Measurements from ENCODE around the gene PRRG2.

PRRG2 gene

GRCh38 chr19:49581007-49581508 is at the start of gene PRRG2:
Gene PRRG2, plus strand, starts transcription at chr19:49581316. Its CDS starts 1,904 bp downstream, at chr19:49583220.
- DNase-seq (ENCODE audit: low spot score in 2 of 2) (no peak), ATAC-seq (replicated peaks; ENCODE audit: extremely low read depth, poor library complexity, severe bottlenecking) (no peak)
- Mint-ChIP-seq H3K27me3 (no peaks in the 10 kb centered on the region), H3K9me3 (no peaks in the 10 kb centered on the region), H3K36me3 (ENCODE audit: insufficient read depth) (peaks cover 11% of the 10 kb centered on the region), H3K4me1 (peaks cover 32% of the 10 kb centered on the region), H3K27ac (ENCODE audit: low read depth) (peak within 1 kb of the TSS; percentile 87), H3K4me3 (peak within 1 kb of the TSS; percentile 93)

GRCh38 chr19:49533551-49534488 is 47.3 kb upstream of the PRRG2 start:
- Mint-ChIP-seq H3K36me3 (ENCODE audit: insufficient read depth) (no peaks in the 10 kb centered on the region), H3K27ac (ENCODE audit: low read depth) (peak overlapping the region; percentile 4), H3K4me3 (peak overlapping the region; percentile 85), H3K9me3 (no peaks in the 10 kb centered on the region), H3K27me3 (no peaks in the 10 kb centered on the region), H3K4me1 (peaks cover 19% of the 10 kb centered on the region)
- DNase-seq (ENCODE audit: low spot score in 2 of 2) = peak; percentile 76 to 80
- ATAC-seq (replicated peaks; ENCODE audit: extremely low read depth, poor library complexity, severe bottlenecking) = peak; percentile 94

- Mint-ChIP-seq H3K4me1 (peaks cover 19% of the 10 kb centered on the region), H3K36me3 (ENCODE audit: insufficient read depth) (no peaks in the 10 kb centered on the region), H3K27ac (ENCODE audit: low read depth) (peak overlapping the region; percentile 4), H3K4me3 (peak overlapping the region; percentile 85), H3K9me3 (no peaks in the 10 kb centered on the region), H3K27me3 (no peaks in the 10 kb centered on the region)
- DNase-seq (ENCODE audit: low spot score in 2 of 2) (no peak), ATAC-seq (replicated peaks; ENCODE audit: extremely low read depth, poor library complexity, severe bottlenecking) (no peak)
These were observed 46.3 kb upstream of the PRRG2 start for GRCh38 chr19:49534632-49535385.

- Mint-ChIP-seq H3K9me3 (no peaks in the 10 kb centered on the region), H3K4me1 (peaks cover 19% of the 10 kb centered on the region), H3K27me3 (no peaks in the 10 kb centered on the region), H3K27ac (ENCODE audit: low read depth) (no peak overlapping the region), H3K4me3 (no peak overlapping the region), H3K36me3 (ENCODE audit: insufficient read depth) (no peaks in the 10 kb centered on the region)
- ATAC-seq (replicated peaks; ENCODE audit: extremely low read depth, poor library complexity, severe bottlenecking) (no peak), DNase-seq (ENCODE audit: low spot score in 2 of 2) (no peak)
These were observed 44.1 kb upstream of the PRRG2 start for GRCh38 chr19:49536921-49537462.

- Mint-ChIP-seq H3K27me3 (no peaks in the 10 kb centered on the region), H3K9me3 (no peaks in the 10 kb centered on the region), H3K4me3 (no peak overlapping the region), H3K36me3 (ENCODE audit: insufficient read depth) (no peaks in the 10 kb centered on the region), H3K4me1 (peaks cover 12% of the 10 kb centered on the region), H3K27ac (ENCODE audit: low read depth) (no peak overlapping the region)
- DNase-seq (ENCODE audit: low spot score in 2 of 2) = no peak
- ATAC-seq (replicated peaks; ENCODE audit: extremely low read depth, poor library complexity, severe bottlenecking) = no peak
These were observed 42.5 kb upstream of the PRRG2 start for GRCh38 chr19:49538643-49539042.

- DNase-seq (ENCODE audit: low spot score in 2 of 2) = no peak
- H3K4me1 Mint-ChIP-seq = peaks cover 11% of the 10 kb centered on the region
- H3K9me3 Mint-ChIP-seq = no peaks in the 10 kb centered on the region
- H3K36me3 Mint-ChIP-seq (ENCODE audit: insufficient read depth) = no peaks in the 10 kb centered on the region
- no peak for ATAC-seq (replicated peaks; ENCODE audit: extremely low read depth, poor library complexity, severe bottlenecking)
- H3K27me3 Mint-ChIP-seq = no peaks in the 10 kb centered on the region
- no peak overlapping the region for H3K27ac Mint-ChIP-seq (ENCODE audit: low read depth)
- no peak overlapping the region for H3K4me3 Mint-ChIP-seq
These were observed 41.7 kb upstream of the PRRG2 start for GRCh38 chr19:49539192-49539952.

- H3K4me1 Mint-ChIP-seq = peaks cover 3% of the 10 kb centered on the region
- H3K9me3 Mint-ChIP-seq = no peaks in the 10 kb centered on the region
- no peaks in the 10 kb centered on the region for H3K36me3 Mint-ChIP-seq (ENCODE audit: insufficient read depth)
- no peak for DNase-seq (ENCODE audit: low spot score in 2 of 2)
- H3K27me3 Mint-ChIP-seq = no peaks in the 10 kb centered on the region
- no peak for ATAC-seq (replicated peaks; ENCODE audit: extremely low read depth, poor library complexity, severe bottlenecking)
- peak overlapping the region; percentile 88 for H3K27ac Mint-ChIP-seq (ENCODE audit: low read depth)
- no peak overlapping the region for H3K4me3 Mint-ChIP-seq
These were observed 39.2 kb upstream of the PRRG2 start for GRCh38 chr19:49541914-49542313.

GRCh38 chr19:49542446-49542845 is 38.7 kb upstream of the PRRG2 start:
- DNase-seq (ENCODE audit: low spot score in 2 of 2) (no peak), ATAC-seq (replicated peaks; ENCODE audit: extremely low read depth, poor library complexity, severe bottlenecking) (no peak)
- H3K36me3 Mint-ChIP-seq (ENCODE audit: insufficient read depth) = no peaks in the 10 kb centered on the region
- H3K9me3 Mint-ChIP-seq = no peaks in the 10 kb centered on the region
- H3K27me3 Mint-ChIP-seq = no peaks in the 10 kb centered on the region
- H3K4me3 Mint-ChIP-seq = no peak overlapping the region
- H3K4me1 Mint-ChIP-seq = peaks cover 6% of the 10 kb centered on the region
- H3K27ac Mint-ChIP-seq (ENCODE audit: low read depth) = peak overlapping the region; percentile 88

GRCh38 chr19:49543032-49543431 is 38.1 kb upstream of the PRRG2 start:
- peak overlapping the region; percentile 88 for H3K27ac Mint-ChIP-seq (ENCODE audit: low read depth)
- no peak for ATAC-seq (replicated peaks; ENCODE audit: extremely low read depth, poor library complexity, severe bottlenecking)
- DNase-seq (ENCODE audit: low spot score in 2 of 2) = no peak
- peaks cover 6% of the 10 kb centered on the region for H3K4me1 Mint-ChIP-seq
- H3K9me3 Mint-ChIP-seq = no peaks in the 10 kb centered on the region
- H3K36me3 Mint-ChIP-seq (ENCODE audit: insufficient read depth) = no peaks in the 10 kb centered on the region
- no peaks in the 10 kb centered on the region for H3K27me3 Mint-ChIP-seq
- no peak overlapping the region for H3K4me3 Mint-ChIP-seq

- ATAC-seq (replicated peaks; ENCODE audit: extremely low read depth, poor library complexity, severe bottlenecking) (no peak), DNase-seq (ENCODE audit: low spot score in 2 of 2) (no peak)
- H3K27me3 Mint-ChIP-seq = no peaks in the 10 kb centered on the region
- H3K4me3 Mint-ChIP-seq = no peak overlapping the region
- H3K4me1 Mint-ChIP-seq = peaks cover 6% of the 10 kb centered on the region
- H3K27ac Mint-ChIP-seq (ENCODE audit: low read depth) = no peak overlapping the region
- H3K36me3 Mint-ChIP-seq (ENCODE audit: insufficient read depth) = no peaks in the 10 kb centered on the region
- H3K9me3 Mint-ChIP-seq = no peaks in the 10 kb centered on the region
These were observed 37.0 kb upstream of the PRRG2 start for GRCh38 chr19:49544154-49544553.

GRCh38 chr19:49546825-49547565 is 34.1 kb upstream of the PRRG2 start:
- H3K27ac Mint-ChIP-seq (ENCODE audit: low read depth) = peak overlapping the region; percentile 12
- DNase-seq (ENCODE audit: low spot score in 2 of 2) = peak; percentile 59 to 68

More at GRCh38 chr19:49546825-49547565, 34.1 kb upstream of the PRRG2 start:
- H3K4me1 Mint-ChIP-seq = peaks cover 12% of the 10 kb centered on the region
- no peaks in the 10 kb centered on the region for H3K9me3 Mint-ChIP-seq
- H3K4me3 Mint-ChIP-seq = peak overlapping the region; percentile 61
- H3K27me3 Mint-ChIP-seq = no peaks in the 10 kb centered on the region
- ATAC-seq (replicated peaks; ENCODE audit: extremely low read depth, poor library complexity, severe bottlenecking) = peak; percentile 77
- no peaks in the 10 kb centered on the region for H3K36me3 Mint-ChIP-seq (ENCODE audit: insufficient read depth)

Measured in central memory CD8-positive, alpha-beta T cell (primary cell).